GM19372 (cell line): ENCODE measurements around the gene KDM5B.

Experiments
- ATAC-seq: cut with Tn5 transposase; IDR thresholded peaks from one replicate; pipeline ENCODE4 v1.9.1; 2021; ENCODE audit warnings: mild to moderate bottlenecking, low read depth, moderate library complexity; ENCODE audit not compliant: unreplicated experiment

The KDM5B gene

GRCh38 chr1:202689493-202690342 is 118.5 kb downstream of the KDM5B start:
- ATAC-seq: no peak

GRCh38 chr1:202689082-202689481 is 119.1 kb downstream of the KDM5B start:
- no peak for ATAC-seq

GRCh38 chr1:202688401-202688800 is 119.8 kb downstream of the KDM5B start:
- no peak for ATAC-seq

- no peak for ATAC-seq
These were observed 120.4 kb downstream of the KDM5B start for GRCh38 chr1:202687798-202688197.

- no peak for ATAC-seq
These were observed 120.9 kb downstream of the KDM5B start for GRCh38 chr1:202687370-202687769.

- no peak for ATAC-seq
These were observed 122.6 kb downstream of the KDM5B start for GRCh38 chr1:202685641-202686040.

GRCh38 chr1:202684716-202685115 is 123.5 kb downstream of the KDM5B start:
- ATAC-seq: no peak

- ATAC-seq: no peak
These were observed 125.2 kb downstream of the KDM5B start for GRCh38 chr1:202683029-202683428.

- no peak for ATAC-seq
These were observed 125.7 kb downstream of the KDM5B start for GRCh38 chr1:202682477-202682876.

- ATAC-seq: no peak
These were observed 126.3 kb downstream of the KDM5B start for GRCh38 chr1:202681736-202682420.

- no peak for ATAC-seq
These were observed 127.5 kb downstream of the KDM5B start for GRCh38 chr1:202680586-202681352.

- no peak for ATAC-seq
These were observed 128.6 kb downstream of the KDM5B start for GRCh38 chr1:202679406-202680177.

- no peak for ATAC-seq
These were observed 130.8 kb downstream of the KDM5B start for GRCh38 chr1:202677433-202677832.
